ENCODE data around the gene CRTC1.
"Not testable (repeated sequence)": the region's sequence is repeated elsewhere in the genome, so short reads cannot be mapped to it uniquely, and the experiment has no call there.

Gene CRTC1

GRCh38 chr19:18669883-18670282 is 13.6 kb upstream of the CRTC1 start:
- no peak for DNase-seq (ENCODE audit: low read depth in 2 of 2)

GRCh38 chr19:18670312-18670711 is 13.2 kb upstream of the CRTC1 start:
- no peak for DNase-seq (ENCODE audit: low read depth in 2 of 2)

- no peak for DNase-seq (ENCODE audit: low read depth in 2 of 2)
Observed at GRCh38 chr19:18671303-18672043, 12.0 kb upstream of the CRTC1 start.

GRCh38 chr19:18672044-18672451 is 11.4 kb upstream of the CRTC1 start:
- DNase-seq (ENCODE audit: low read depth in 2 of 2): no peak

- DNase-seq (ENCODE audit: low read depth in 2 of 2): no peak
Observed at GRCh38 chr19:18672606-18673337, 10.7 kb upstream of the CRTC1 start.

GRCh38 chr19:18674616-18675015 is 8.9 kb upstream of the CRTC1 start:
- DNase-seq (ENCODE audit: low read depth in 2 of 2): no peak

- DNase-seq (ENCODE audit: low read depth in 2 of 2): no peak
Observed at GRCh38 chr19:18675779-18676178, 7.7 kb upstream of the CRTC1 start.

- no peak for DNase-seq (ENCODE audit: low read depth in 2 of 2)
Observed at GRCh38 chr19:18676692-18677091, 6.8 kb upstream of the CRTC1 start.

GRCh38 chr19:18677156-18677555 is 6.3 kb upstream of the CRTC1 start:
- no peak for DNase-seq (ENCODE audit: low read depth in 2 of 2)

GRCh38 chr19:18680148-18680547 is 3.3 kb upstream of the CRTC1 start:
- not testable (repeated sequence) for DNase-seq (ENCODE audit: low read depth in 2 of 2)

- no peak for DNase-seq (ENCODE audit: low read depth in 2 of 2)
Observed at GRCh38 chr19:18682807-18683108, 722 bp upstream of the CRTC1 start.

GRCh38 chr19:18683958-18684641 is 620 bp downstream of the CRTC1 start:
- DNase-seq (ENCODE audit: low read depth in 2 of 2): no peak

GRCh38 chr19:18684642-18684993 is 1.1 kb downstream of the CRTC1 start:
- no peak for DNase-seq (ENCODE audit: low read depth in 2 of 2)

GRCh38 chr19:18685597-18686190 is 2.2 kb downstream of the CRTC1 start:
- no peak for DNase-seq (ENCODE audit: low read depth in 2 of 2)

GRCh38 chr19:18687740-18688465 is 4.4 kb downstream of the CRTC1 start:
- no peak for DNase-seq (ENCODE audit: low read depth in 2 of 2)

- no peak for DNase-seq (ENCODE audit: low read depth in 2 of 2)
Observed at GRCh38 chr19:18696023-18696422, 12.5 kb downstream of the CRTC1 start.

GRCh38 chr19:18697680-18698079 is 14.2 kb downstream of the CRTC1 start:
- DNase-seq (ENCODE audit: low read depth in 2 of 2): no peak

GRCh38 chr19:18698321-18699167 is 15.1 kb downstream of the CRTC1 start:
- no peak for DNase-seq (ENCODE audit: low read depth in 2 of 2)

GRCh38 chr19:18699403-18700054 is 16.0 kb downstream of the CRTC1 start:
- DNase-seq (ENCODE audit: low read depth in 2 of 2): no peak

GRCh38 chr19:18700501-18701249 is 17.2 kb downstream of the CRTC1 start:
- peak; percentile 31 to 44 for DNase-seq (ENCODE audit: low read depth in 2 of 2)
